Lung (tissue), 12 donors: ENCODE results near the gene DPY19L3. TPM values are rescaled to one million over a fixed set of nuclear protein-coding genes. Genes with fewer than 3 reads are reported as not detected.

Source experiments
- ATAC-seq: fragments of 200-7000 bp; cut with Tn5 transposase; one replicate; pipeline ENCODE4 v1.9.1; 2020; ENCODE audit warnings: moderate number of reproducible peaks; ENCODE audit not compliant: insufficient read depth, low FRiP score
- DNase-seq, 3 donors: peaks; one replicate each; pipeline ENCODE4 v3.0.0-alpha.2; 2013 to 2017
- H3K27ac ChIP-seq, 2 donors: one replicate each; pipeline ENCODE4 v1.5.1; 2013; ENCODE audit warnings: mild to moderate bottlenecking in 2 of 2, moderate library complexity in 2 of 2, control low read depth in 1 of 2, inconsistent platforms in 1 of 2, low read depth in 1 of 2, low read length in 1 of 2
- H3K27me3 ChIP-seq, 3 donors: one replicate each; pipeline ENCODE4 v1.5.1; 2013; ENCODE audit warnings: low read length in 2 of 3; ENCODE audit not compliant: control insufficient read depth in 3 of 3, insufficient read depth in 3 of 3
- H3K36me3 ChIP-seq, 4 donors: one replicate each; pipeline ENCODE4 v1.5.1; 2013; ENCODE audit warnings: low read length in 4 of 4, mild to moderate bottlenecking in 1 of 4, moderate library complexity in 1 of 4; ENCODE audit not compliant: control insufficient read depth in 4 of 4, insufficient read depth in 4 of 4
- H3K4me1 ChIP-seq, 5 donors: one replicate each; pipeline ENCODE4 v1.5.1; 2013; ENCODE audit warnings: low read length in 5 of 5, mild to moderate bottlenecking in 2 of 5, moderate library complexity in 1 of 5; ENCODE audit not compliant: control insufficient read depth in 5 of 5, insufficient read depth in 5 of 5
- H3K4me3 ChIP-seq: one replicate; pipeline ENCODE4 v1.5.1; 2013; ENCODE audit warnings: mild to moderate bottlenecking, control low read depth, moderate library complexity
- H3K9ac ChIP-seq, 2 donors: one replicate each; pipeline ENCODE4 v1.5.1; 2013; ENCODE audit warnings: low read length in 2 of 2, control low read depth in 1 of 2; ENCODE audit not compliant: insufficient read depth in 1 of 2
- H3K9me3 ChIP-seq, 4 donors: one replicate each; pipeline ENCODE4 v1.5.1; 2013; ENCODE audit warnings: low read length in 3 of 4, mild to moderate bottlenecking in 1 of 4, moderate library complexity in 1 of 4; ENCODE audit not compliant: control insufficient read depth in 4 of 4, insufficient read depth in 3 of 4
- CTCF ChIP-seq: IDR thresholded peaks from 2 replicates; pipeline ENCODE4 v1.5.1; 2012; ENCODE audit warnings: mild to moderate bottlenecking; ENCODE audit errors: control extremely low read depth, extremely low read depth
- WGBS, 2 donors: extraction: QIAGEN DNeasy Blood & Tissue Kit; methylation state at CpG; one replicate each; pipeline ENCODE4 v1.1.7; 2013; 5-methylcytosine and 5-hydroxymethylcytosine counted together
- polyA plus RNA-seq, 2 donors: library from polyadenylated mRNA; stranded (reverse); fragments of 200-250 nt; gene quantifications; one replicate each; pipeline ENCODE4 v1.2.1, GENCODE V29; 2013
- total RNA-seq, 2 donors: library from RNA; depleted of rRNA in 1 of 2; stranded (reverse); fragments of >200 nt in 1 of 2; gene quantifications; one replicate each; pipeline ENCODE4 v1.2.1, GENCODE V29; 2014 to 2021
- donor health status: control.
- donor health status: control.
- donor health status: Bipolar disorder and iron deficiency.
- donor health status: healthy.
- donor health status: DM: yes; HTN: yes; CAD: no.

Gene DPY19L3
- total and polyA plus RNA-seq, 4 donors, result 9.1 to 49.3 (median 27.3) TPM

- Histone ChIP-seq H3K9ac (no peak overlapping the region), H3K9me3 (no peaks in the 10 kb centered on the region), H3K4me1 (peaks cover 0 to 2% (median 0%) of the 10 kb centered on the region in 5 donors), H3K4me3 (no peak overlapping the region), H3K36me3 (peaks cover 2 to 6% (median 4%) of the 10 kb centered on the region in 4 donors), H3K27ac (no peak overlapping the region), H3K27me3 (no peaks in the 10 kb centered on the region)
- ATAC-seq (no peak), DNase-seq (no peak)
- TF ChIP-seq CTCF, result no peak
- 91% methylated on average over 7 of the region's 7 CpGs for WGBS, 2 donors
These were observed 66.2 kb downstream of the DPY19L3 start for GRCh38 chr19:32471811-32472210.

GRCh38 chr19:32475141-32476031 is 69.8 kb downstream of the DPY19L3 start:
- 76 to 89% methylated on average over 11 of the region's 11 CpGs for whole genome bisulfite sequencing, 2 donors
- Histone ChIP-seq H3K36me3 (peaks cover 9 to 21% (median 18%) of the 10 kb centered on the region in 4 donors), H3K9me3 (peaks cover 0 to 3% (median 0%) of the 10 kb centered on the region in 4 donors), H3K4me3 (no peak overlapping the region), H3K27me3 (no peaks in the 10 kb centered on the region), H3K9ac (no peak overlapping the region), H3K27ac (no peak overlapping the region), H3K4me1 (peaks cover 0 to 2% (median 0%) of the 10 kb centered on the region in 5 donors)
- TF ChIP-seq CTCF, result no peak
- ATAC-seq (no peak), DNase-seq (peak in 2 of 3 donors; percentile 12 to 16)

- Histone ChIP-seq H3K27me3 (no peaks in the 10 kb centered on the region), H3K4me1 (peaks cover 0 to 2% (median 0%) of the 10 kb centered on the region in 5 donors), H3K4me3 (no peak overlapping the region), H3K27ac (no peak overlapping the region), H3K9me3 (peaks cover 0 to 3% (median 0%) of the 10 kb centered on the region in 4 donors), H3K9ac (no peak overlapping the region), H3K36me3 (peaks cover 9 to 21% (median 17%) of the 10 kb centered on the region in 4 donors)
- ATAC-seq (no peak), DNase-seq (no peak)
- TF ChIP-seq CTCF, result no peak
- 93 to 94% methylated on average over 4 of the region's 4 CpGs for WGBS, 2 donors
These were observed 70.4 kb downstream of the DPY19L3 start for GRCh38 chr19:32476032-32476350.
